GM15510 (cell line): ENCODE measurements around the gene ZSCAN1.

Source experiments
- POLR2A ChIP-seq: IDR thresholded peaks from 3 replicates; pipeline ENCODE4 v1.6.1; 2011; ENCODE audit warnings: borderline replicate concordance; ENCODE audit not compliant: insufficient read length; ENCODE audit errors: extremely low read depth

Gene ZSCAN1

DNA sequence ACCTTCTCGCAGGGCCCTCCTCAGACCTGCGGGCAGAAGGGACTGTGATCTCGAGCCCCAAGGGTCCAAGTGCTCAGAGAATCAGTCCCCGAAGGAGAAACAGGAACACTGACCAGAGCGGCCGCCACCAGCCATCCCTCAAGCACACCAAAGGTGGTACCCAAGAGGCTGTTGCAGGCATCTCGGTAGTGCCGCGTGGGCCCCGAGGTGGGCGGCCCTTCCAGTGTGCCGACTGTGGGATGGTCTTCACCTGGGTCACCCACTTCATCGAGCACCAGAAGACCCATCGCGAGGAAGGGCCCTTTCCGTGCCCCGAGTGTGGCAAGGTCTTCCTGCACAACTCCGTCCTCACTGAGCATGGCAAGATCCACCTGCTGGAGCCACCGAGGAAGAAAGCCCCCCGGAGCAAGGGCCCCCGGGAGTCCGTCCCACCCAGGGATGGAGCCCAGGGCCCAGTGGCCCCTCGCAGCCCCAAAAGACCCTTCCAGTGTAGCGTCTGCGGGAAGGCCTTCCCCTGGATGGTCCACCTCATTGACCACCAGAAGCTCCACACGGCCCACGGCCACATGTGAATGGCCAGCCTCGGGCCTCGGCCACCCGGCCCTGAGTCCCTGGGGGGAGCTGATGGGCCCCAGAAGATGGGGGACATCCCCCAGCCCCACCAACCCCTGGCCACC is 19.8 kb downstream of the ZSCAN1 start:
- TF ChIP-seq POLR2A = no peak

DNA sequence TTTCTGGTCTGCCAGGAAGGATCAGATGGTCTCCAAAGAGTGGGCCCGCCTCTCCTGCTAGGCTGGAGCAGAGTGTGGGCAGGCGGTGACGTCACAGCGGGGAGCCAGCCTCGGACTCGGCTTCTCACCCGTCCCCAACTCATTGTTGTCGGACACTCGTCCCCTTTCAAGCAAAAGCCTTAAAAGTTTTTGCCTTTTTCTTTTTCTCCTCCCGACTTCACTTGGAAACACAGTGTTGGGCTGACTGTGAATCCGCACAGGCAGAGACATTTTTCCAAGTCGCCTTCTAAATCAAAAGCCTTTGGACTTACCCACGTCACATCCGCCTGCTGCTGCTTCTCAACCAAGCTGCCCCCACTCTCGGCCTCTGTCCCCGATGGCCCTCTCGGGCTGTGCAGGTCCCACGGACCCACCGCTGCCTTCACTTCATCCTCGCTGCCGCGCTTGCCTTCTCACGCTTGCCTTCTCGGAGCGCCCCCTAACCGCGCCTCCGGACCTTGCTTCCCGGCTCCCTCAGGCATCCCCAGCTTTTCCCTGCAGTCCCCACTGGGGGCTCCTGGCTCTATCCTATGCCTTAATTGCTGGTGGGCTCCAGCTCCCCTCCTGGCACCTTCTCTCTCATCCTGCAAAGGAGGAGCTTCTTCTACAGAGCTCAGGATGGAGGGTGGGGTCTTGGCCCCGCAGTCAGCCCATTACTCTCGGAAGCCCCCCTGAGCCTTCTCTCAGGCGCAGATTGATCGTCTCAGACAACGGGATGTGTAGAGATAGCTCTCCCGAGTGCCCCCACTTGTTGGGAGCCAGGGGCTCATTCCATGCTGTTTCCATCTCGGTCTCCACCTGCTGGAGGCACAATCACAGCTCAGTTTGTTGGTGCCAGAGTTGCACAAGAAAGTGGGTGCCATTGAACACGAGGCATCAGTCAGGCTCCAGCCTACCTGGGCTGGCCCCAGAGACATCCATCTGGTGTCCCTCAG is 21.4 kb downstream of the ZSCAN1 start:
- TF ChIP-seq POLR2A = no peak

DNA sequence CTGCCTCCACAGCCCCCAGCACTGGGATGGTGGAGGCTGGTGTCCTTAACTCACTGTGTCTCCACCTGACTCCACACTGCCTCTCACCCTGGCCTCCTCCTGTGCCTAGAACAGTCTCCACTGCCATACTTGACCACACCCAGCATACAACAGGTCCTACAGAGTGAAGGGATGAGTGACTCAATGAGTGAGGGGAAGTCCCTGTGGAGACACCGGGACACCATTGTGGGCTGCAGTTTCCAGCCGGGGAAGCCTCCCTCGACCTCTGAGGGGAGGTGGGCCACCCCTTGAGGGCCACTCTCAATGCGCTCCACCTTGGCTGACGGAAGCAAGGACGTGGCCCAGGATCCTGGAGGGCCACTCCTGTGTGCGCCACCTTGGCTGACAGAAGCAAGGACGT is 22.4 kb downstream of the ZSCAN1 start:
- no peak for TF ChIP-seq POLR2A

DNA sequence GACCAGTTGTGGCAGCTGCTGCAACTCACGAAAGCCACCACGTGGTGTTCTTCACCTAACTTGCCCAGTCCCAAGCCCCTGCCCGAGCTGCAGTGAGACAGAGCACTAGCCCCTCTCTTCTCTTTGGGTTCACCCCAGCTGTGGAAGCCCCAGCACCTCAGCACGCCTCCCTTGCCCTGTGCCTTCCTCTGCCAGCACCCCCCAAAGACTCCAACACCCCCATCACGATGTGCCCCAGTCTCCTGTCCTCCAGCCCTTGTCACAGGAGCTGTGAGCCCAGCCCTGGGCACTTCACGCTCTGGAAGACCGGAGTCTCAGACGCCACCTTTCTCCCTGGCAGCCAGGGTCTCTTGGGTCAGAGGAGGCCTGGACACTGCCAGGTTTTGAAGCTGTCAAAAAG is 23.0 kb downstream of the ZSCAN1 start:
- TF ChIP-seq POLR2A = no peak

DNA sequence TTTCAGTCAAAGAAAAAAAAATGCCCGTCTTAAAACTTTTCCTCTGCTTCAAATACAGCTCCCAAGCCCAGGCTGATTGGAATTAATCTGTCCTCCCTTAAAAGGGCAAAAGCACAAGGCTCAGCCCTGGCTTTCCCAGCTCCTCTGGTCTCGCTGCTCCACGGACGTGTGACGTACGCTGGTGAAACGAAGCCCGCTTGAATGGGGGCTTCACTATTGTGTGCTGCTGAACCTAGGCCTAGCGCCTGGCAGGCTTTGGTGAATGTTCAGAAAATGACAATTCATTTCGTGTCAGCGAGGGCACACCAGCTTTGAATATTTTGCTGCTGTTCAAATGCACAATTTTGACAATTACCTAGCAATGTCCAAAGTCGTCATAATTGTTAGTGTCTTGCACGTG is 24.6 kb downstream of the ZSCAN1 start:
- TF ChIP-seq POLR2A = no peak

DNA sequence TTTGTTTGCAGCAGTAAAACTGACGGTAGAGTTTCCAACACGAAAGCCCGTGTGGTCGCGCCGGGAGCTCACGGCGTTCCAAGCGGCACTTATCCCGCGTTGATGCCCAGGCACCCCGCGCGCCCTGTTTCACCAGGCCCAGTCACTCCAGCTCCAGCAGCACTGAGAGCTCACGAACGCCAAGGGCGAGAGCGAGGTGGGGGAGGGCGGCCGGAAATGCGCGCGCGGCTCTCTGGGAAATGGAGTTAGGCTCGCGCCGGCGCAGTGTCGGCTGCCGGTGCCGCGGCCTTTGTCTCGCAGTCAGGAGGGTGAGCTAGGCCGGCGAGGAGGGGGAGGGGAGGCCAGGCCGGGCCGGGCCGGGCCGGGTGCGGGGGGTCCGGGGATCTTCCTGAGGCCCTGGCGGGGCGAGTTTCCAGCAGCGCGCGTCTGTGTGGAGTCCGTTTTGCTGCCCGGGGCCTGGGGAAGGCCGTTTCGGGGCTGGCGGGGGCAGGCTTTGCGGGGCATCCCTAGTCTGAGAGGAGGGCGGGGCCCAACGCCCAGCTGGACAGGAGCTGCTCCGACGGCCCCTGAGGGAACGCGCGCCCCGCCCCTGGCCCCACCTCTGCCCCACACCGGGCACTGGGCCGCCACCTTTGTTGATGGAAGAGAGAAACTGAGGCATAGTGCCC is 25.3 kb downstream of the ZSCAN1 start, which contains the start of gene ZNF135:
Gene ZNF135, plus strand, starts transcription at position 280 of the 668 bp plus-strand sequence. CDS start 721 bp downstream, outside the sequence.
- no peak for TF ChIP-seq POLR2A

DNA sequence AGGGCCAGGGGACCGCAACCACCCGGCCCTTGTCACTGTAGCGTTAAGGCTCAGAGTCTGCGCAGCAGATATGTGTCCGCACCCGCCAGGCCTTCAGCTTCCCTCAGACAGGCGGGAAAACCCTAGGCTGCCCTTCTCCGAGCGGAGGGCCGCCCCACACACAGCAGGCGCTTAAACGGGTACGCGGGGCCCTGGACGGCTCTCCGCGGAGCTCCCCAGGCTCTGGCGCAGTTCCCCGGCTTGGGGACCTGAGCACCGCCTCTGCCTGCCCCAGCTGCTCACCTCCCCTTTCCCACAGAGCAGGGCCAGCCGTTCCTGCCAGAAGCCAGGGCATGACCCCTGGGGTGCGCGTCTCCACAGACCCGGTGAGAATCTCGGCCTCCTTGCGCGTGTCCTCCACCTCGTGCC is 25.9 kb downstream of the ZSCAN1 start:
- TF ChIP-seq POLR2A = no peak

DNA sequence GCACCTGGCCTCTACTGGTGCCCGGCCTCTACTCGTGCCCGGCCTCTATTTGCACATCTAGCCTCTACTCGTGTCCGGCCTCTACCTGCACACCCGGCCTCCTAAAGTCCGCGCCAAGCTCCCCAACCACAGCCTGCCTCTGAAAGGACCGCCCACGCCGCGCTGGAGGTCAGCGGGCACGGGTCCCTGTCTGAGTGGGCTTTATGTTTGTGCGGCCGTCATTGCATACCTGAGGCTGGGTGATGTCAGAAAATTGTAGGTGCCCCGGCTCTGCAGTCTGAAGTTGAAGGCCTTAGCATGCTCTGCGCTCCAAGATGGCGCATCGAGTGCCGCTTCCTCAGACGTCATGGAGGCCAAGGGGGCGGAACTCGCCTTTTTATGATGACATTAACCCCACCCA is 26.4 kb downstream of the ZSCAN1 start:
- no peak for TF ChIP-seq POLR2A

DNA sequence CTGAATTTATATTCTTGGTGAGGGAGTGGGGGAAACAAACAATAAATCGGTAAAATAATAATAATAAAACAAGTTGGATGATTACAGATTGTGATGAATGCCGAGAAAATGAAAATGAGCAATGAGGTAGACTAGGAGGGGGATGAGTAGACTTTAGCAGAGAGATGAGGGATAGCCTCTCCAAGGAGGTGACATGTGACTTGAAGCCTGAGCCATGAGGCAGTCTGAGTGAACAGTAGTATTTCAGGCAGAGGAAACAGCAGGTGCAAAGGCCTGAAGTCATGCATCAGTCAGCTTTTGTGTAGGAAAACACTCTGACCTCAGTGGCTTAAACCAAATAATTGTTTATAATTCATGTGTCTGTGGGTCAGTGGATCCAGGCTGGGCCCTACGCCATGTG is 29.9 kb downstream of the ZSCAN1 start:
- TF ChIP-seq POLR2A = no peak

DNA sequence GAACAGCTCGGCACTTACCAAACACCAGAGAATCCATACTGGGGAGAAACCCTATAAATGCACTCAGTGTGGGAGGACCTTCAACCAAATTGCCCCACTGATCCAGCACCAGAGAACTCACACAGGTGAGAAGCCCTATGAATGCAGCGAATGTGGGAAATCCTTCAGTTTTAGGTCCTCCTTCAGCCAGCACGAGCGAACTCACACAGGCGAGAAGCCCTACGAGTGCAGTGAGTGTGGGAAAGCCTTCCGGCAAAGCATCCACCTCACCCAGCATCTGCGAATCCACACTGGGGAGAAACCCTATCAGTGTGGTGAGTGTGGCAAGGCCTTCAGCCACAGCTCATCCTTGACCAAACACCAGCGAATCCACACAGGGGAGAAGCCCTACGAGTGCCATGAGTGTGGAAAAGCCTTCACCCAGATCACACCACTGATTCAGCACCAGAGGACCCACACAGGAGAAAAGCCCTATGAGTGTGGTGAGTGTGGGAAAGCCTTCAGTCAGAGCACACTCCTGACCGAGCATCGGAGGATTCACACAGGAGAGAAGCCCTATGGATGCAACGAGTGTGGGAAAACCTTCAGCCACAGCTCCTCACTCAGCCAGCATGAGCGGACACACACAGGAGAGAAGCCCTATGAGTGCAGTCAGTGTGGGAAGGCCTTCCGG is 33.6 kb downstream of the ZSCAN1 start:
- no peak for TF ChIP-seq POLR2A

DNA sequence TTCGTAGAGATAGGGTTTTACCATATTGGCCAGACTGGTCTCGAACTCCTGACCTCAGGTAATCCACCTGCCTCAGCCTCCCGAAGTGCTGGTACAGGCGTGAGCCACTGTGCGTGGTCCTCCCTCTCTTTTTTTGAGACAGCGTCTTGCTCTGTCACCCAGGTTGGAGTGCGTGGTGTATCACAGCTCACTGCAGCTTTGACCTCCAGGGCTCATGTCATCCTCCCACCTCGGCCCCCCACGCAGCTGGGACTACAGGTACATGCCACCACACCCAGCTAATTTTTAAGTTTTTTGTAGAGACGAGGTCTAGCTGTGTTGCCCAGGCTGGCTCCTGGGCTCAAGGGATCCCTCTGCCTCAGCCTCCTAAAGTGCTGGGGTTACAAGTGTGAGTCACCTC is 46.0 kb downstream of the ZSCAN1 start:
- TF ChIP-seq POLR2A = no peak

DNA sequence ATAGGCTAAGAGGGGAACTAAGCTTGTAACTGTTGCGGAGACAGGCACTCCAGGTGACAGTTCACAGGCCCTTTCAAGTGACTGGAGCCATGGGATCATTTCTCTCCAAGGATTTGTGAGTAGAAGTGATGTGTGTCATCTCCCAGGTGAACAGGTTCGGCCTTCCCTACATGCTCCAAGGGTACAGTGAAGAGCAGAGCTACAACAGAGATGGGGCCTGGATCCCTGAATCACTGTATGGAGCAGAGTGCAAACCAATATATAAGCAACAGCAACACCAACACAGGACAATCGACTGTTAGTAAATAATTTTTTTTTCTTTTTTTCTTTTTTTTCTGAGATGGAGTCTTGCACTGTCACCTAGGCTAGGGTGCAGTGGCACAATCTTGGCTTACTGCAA is 49.2 kb downstream of the ZSCAN1 start:
- TF ChIP-seq POLR2A = no peak

DNA sequence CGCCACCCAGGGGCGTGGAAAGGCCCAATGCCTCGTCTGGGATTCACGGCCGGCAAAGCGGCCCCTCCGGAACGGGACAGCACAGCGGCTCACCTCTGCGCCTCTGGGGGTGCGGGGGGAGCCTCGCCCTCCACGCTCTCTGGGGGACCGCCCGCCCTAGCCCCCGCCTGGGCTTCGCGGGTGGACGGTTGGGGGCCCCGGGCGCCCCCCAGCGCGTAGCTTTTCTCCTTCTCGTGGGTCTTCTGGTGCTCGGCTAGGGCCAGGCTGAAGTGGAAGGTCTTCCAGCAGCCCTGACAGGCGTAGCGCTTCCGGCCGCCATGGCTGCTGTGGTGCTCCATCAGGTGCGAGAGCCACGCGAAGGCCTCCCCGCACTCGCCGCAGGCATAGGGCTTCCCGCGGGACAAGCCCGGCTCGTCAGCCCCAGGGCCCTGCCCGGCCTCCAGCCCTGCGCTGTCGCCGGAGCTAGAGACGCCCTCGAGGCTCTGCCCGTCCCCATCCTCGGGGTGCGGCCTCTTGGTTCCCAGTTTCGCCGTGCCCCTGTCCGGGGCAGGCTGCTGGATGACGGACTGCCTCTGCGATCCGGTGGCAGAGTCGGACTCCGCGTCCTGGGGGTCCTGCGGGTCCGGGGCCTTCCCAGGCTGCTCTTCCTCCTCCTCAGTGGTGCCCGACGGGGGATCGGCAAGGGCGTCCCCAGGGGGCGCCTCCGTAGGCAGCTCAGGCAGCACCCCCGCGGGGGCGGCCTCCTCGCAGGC is 50.9 kb downstream of the ZSCAN1 start:
- no peak for TF ChIP-seq POLR2A

DNA sequence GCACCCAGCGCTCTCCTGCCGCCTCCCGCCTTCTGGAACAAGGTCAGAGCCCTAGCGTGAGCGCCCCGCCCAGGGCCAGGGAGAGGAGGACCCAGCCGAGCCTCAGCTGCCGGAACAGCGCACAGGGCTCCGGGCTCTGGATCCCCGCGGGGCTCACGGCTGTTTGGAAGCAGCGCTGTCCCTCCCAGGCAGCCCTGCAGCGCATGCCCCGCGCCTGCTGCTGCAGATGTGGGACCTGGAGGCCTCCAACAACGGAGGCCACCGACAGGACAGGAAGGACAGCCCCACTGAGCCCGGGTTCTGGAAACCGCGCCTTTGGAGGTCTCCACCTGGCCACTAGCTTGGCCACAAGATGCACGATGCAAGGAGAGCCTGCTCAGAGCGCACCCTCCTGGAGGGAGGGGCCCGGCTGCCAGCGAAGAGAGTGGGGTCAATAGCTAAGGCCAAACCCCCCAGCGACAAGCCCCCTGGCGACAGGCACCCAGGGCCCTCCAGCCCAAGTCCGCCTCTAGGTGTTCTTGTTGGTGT is 51.6 kb downstream of the ZSCAN1 start:
- TF ChIP-seq POLR2A = no peak
